Stimulated activated CD4-positive, alpha-beta T cell treated with anti-CD3 and anti-CD28 coated beads, Interleukin-15, amount 100 ng/mL, for 1 hour (primary cell): ENCODE data around the gene ITGA5.

ENCODE experiments used
- DNase-seq, 2 donors: peaks; one replicate each; pipeline ENCODE4 v3.0.0-alpha.2; 2020; ENCODE audit warnings: low read depth in 1 of 2, low spot score in 1 of 2

ITGA5 gene

GRCh38 chr12:54419088-54419887 is at the start of gene ITGA5:
ITGA5 (minus strand) TSS chr12:54419266; CDS start chr12:54419198, 68 bp downstream.
- DNase-seq = peak in 1 of 2 donors; percentile 24

GRCh38 chr12:54465857-54466523 is 46.9 kb upstream of the ITGA5 start:
- no peak for DNase-seq

- DNase-seq = no peak
Measured at GRCh38 chr12:54463484-54463883, 44.4 kb upstream of the ITGA5 start.

DNA sequence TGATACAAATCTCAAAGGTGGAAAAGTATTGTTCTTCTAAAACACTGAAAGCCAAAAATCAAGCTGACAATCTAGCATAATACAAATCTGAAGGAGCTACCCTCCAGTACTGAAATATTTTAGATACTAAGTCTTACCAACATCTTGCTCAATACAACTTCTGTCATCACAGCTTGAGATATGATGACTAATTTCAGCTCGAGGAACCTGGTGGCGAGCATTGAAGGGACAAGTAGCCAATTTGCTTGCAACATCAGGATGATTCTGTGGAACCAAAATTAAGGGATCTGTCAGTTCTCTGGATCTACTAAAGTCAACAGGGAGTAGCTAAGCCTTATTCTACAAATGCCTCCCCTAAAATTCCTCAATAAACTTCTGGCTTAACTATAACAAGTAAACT is 44.0 kb upstream of the ITGA5 start:
- no peak for DNase-seq

DNA sequence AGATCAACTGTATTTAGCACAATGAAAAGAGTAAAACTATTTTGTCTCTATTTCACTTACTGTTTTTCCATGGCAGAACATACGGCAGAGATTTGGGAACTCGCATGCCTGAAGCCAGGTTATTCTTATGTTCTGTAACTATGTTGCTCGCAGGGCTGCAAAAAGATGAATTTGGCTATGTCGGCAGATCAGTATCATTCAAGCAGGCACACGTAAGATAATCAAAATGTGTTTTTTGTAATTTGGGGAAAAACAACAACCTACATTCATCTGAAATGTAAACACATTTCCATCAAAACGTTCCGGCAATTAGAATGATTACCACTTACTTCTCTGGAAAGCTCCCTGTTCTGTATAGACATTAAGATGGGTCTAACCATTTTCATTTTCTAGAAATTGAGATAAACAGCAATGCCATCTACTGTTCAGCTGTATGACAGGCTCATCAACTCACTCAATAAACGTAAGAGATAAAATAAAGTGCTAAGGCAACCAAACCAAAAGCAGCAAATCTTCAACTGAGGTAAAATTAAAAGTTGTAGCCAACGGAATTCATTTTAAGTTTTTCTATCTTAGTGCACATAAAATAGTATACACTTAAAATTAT is 41.4 kb upstream of the ITGA5 start:
- no peak for DNase-seq

DNA sequence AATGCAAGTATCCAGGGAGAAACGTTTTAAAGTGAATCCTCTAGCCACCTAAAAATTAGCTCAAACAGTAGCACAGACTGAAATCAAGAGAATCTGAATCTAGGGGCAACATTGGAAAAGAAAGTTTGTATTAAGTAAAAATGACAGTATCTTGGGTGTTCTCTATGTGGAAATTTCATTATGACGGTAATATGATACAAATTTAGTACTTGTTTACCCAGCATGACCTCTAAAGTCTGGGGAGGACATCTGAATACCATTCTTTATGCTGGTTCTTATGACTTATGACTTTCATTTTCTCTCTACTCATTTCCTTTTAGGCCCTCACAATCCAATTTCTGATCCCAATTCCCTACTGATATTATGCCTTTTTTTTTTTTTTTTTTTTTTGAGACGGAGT is 40.3 kb upstream of the ITGA5 start:
- DNase-seq = no peak

DNA sequence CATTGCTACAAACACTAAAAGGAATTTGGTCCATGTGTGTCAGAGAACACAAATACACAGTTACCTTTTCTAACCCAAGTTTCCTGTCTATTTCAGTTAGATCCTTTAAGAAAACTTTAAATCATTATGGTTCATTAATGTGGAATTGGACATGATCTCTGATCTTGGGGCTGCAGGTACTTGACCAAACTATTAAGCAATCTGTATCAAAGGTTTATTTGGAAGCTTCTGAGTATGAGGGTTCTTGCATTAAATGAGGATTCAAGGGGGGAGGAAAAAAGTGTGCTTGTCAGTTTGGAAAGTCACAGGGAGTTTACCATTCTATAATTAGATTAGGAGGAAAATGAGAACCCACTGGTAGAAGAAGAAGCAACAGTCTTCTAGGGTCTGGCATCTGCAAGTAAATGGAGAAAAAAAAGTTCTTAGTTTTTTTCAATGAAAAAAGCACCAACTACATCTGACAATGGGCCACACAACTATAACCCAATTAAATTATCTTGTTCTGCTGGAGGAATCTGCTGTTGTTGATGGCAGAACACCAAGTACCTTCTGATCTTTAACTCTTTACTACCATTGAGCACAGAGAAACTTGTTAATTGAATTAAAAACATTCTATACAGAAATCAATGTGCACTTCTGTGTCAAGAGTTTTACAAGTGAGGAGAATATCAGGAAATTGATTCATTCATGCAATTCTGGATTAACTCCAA is 36.8 kb upstream of the ITGA5 start:
- DNase-seq = no peak

GRCh38 chr12:54452628-54453027 is 33.6 kb upstream of the ITGA5 start:
- no peak for DNase-seq

GRCh38 chr12:54448344-54448743 is 29.3 kb upstream of the ITGA5 start:
- no peak for DNase-seq

GRCh38 chr12:54447917-54448316 is 28.9 kb upstream of the ITGA5 start:
- no peak for DNase-seq

DNA sequence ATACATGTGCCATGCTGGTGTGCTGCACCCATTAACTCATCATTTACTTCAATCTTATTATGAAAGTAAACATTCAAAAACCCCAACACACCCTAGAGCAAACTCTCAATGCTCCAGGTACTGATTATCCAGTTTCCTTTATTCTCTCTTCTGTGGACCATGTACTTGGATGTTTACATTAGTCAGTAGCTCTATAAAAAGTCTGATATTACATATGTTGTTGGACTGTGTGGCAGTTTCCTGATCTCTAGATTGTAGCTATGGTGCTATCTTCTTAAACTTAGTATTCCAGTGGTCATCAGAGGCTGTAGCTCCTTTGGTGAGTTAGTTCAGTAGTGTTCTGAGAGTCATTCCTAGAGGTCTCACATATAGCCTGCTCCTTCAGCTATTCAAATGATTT is 25.1 kb upstream of the ITGA5 start:
- no peak for DNase-seq

DNA sequence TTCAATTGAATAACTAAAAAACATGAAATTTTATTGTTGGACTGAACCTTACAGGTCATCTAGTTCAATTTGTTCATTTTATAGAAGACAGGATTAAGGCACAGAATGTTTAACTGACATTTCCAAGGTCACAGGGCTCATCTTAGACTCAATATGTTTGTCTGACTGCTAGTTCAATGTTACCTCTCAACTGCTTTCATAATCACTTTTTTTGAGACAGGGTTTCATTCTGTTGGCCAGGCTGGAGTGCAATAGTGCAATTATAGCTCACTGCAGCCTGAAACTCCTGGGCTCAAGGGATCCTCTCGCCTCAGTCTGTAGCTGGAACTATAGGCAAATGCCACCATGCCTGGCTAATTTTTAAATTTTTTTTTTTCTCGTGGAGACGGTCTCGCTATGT is 24.4 kb upstream of the ITGA5 start:
- no peak for DNase-seq

GRCh38 chr12:54442961-54443360 is 23.9 kb upstream of the ITGA5 start:
- no peak for DNase-seq

GRCh38 chr12:54442099-54442498 is 23.0 kb upstream of the ITGA5 start:
- no peak for DNase-seq

GRCh38 chr12:54439521-54440255 is 20.6 kb upstream of the ITGA5 start:
- DNase-seq = no peak

GRCh38 chr12:54439096-54439495 is 20.0 kb upstream of the ITGA5 start:
- no peak for DNase-seq

DNA sequence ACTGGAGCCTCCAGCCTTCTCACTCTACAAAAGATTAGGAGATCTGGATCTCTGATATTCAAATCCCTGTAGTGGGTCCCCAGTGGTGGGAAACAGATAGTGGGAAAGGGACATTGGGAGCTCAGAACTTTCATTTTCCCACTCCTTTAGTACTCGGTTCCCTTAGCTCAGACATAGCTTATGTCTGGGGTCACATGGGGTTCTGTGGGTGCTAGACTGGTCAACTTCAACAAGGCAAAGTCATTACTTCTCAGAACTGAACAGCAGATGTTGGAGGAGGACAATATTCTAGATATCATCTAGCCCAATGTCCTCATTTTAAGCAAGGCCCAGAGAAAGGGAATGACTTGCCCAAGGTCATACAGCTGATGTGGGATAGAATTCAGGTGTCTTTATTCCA is 19.5 kb upstream of the ITGA5 start:
- DNase-seq = no peak

DNA sequence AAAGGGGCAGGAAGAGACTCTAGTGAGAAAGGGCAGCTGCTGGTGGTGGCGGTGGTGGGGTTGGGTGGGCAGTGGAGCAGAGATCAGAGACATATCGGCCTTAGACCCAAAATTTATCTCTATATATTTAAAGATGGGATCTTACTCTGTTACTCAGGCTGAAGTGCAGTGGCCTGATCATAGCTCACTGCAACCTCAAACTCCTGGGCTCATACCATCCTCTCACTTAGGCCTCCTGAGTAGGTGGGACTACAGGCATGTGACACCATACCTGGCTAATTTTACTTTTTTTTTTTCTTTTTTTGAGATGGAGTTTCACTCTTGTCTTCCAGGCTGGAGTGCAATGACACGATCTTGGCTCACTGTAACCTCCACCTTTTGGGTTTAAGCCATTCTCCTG is 18.6 kb upstream of the ITGA5 start:
- no peak for DNase-seq

- no peak for DNase-seq
Measured at GRCh38 chr12:54437243-54437642, 18.2 kb upstream of the ITGA5 start.

DNA sequence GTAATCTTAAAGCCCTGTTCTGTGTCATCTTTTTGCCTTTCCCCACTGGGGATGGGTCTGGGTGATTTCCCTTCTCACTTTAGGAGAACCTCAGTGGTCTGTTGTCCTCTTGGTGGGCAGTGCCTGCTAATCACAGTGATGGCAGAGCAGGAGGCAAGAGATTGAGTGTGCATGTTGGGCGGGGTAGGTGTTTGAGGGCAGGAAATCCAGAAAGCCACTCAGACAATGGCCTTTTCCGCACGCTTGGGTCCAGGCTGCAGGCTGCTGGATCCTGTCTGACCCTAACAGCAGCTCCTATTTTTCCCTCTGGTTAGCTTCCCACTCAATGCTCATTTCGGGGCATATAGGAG is 13.7 kb upstream of the ITGA5 start:
- DNase-seq = no peak
